ENCODE measurements around the gene UBE2D2.

- no peak for TF ChIP-seq CTCF (CRISPR knock-in tag; IDR thresholded peaks at IDR 0.05)
- no peak for TF ChIP-seq ZNF232 (CRISPR knock-in tag; IDR thresholded peaks at IDR 0.05; ENCODE audit: borderline replicate concordance)
Observed at GRCh38 chr5:139597134-139597533, 36.0 kb downstream of the UBE2D2 start.
